NCI-H748 (cell line): Measurements from ENCODE around the gene PARS2.

Experiments
- DNase-seq: peaks from one replicate; lab custom pipeline; 2025; ENCODE audit not compliant: unreplicated experiment; lab: John Stamatoyannopoulos, UW

PARS2 gene

DNA sequence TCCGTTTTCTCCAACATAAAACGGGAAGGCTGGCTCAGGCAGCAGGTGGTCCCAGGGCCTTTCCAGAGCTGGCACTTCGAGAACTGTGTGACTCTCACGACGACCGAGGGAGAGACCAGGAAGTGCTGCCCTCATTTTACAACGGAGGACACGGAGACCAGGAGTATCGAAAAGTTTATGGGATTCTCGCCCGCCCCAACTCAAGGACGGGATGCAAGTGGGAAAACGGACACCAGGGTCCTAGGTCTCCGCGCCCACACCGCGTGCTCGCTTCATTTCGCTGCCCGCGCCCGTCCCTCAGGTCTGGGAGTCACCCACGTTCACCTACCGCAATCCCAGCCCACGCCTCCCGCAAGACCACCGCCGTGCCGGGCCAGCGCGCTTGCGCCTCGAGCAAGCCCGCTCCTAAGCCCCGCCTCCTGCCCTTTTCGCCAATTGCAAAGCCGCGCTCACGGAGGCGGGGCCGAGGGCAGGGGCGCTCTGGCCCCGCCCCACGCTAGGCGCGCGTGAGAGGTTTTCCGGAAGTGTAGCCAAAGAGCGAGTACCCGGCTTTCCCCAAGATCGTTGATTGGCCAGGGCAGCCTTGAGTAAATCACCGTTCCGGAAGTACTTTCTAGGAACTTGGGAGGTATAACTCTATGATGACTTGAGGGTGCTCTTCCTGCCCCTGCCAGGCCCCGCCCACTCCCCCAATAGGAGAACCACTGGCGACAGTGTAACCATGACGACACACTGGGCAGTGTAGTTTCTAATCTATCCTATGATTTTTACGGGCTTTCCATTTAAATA is at the start of gene PARS2:
Gene PARS2, minus strand, starts transcription at position 391 of the 789 bp plus-strand sequence. CDS start 5,362 bp downstream, outside the sequence.
- DNase-seq: peak; percentile 100

DNA sequence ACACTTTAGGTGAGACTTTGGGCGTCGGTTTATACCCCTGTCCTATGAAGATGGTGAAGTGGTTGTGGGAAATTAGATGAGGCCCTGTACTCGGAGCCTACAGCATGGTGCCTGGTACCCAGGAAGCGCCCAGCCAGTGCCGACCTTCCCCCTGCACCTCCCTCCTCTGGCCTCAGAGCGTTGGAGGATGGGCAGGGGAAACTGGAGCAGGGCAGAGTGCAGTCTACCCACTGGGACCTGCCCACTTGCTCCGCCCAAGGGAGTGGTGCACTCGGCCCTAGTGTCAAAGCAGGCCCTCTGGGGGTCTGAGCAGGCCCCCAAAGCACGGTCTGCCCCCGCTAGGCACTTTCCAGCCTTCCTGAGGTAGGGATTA is 49.8 kb upstream of the PARS2 start:
- no peak for DNase-seq

DNA sequence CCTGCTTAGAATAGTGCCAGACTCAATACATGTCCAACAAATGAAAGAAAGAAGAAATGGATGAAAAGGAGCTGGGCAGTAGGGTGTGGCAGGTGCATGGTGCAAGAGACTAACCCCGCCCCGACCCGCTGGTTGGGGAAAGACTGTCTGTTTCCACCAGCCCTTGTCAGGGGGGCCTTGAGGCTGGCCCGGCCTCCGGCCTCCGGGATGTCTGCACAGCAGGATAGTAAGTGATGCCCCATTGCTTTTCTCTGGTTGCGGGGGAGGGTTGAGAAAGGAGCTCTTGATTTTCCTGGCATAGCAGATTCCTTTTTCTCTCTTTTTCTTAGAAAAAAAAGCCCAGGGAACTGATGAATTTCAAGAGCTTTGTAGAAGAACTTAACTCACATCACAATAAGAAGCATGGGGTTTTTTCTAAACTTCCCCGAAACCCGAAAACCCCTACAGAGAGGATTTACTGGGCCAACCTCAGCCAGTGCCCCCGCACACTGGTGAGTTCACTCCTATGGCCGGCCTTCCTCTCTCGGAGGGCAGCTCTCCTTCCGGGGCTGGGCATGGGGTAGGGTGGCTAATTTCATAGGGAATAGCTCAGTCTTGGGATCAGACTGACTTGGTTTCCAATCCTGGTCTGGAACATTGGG is 49.3 kb upstream of the PARS2 start:
- DNase-seq: no peak

DNA sequence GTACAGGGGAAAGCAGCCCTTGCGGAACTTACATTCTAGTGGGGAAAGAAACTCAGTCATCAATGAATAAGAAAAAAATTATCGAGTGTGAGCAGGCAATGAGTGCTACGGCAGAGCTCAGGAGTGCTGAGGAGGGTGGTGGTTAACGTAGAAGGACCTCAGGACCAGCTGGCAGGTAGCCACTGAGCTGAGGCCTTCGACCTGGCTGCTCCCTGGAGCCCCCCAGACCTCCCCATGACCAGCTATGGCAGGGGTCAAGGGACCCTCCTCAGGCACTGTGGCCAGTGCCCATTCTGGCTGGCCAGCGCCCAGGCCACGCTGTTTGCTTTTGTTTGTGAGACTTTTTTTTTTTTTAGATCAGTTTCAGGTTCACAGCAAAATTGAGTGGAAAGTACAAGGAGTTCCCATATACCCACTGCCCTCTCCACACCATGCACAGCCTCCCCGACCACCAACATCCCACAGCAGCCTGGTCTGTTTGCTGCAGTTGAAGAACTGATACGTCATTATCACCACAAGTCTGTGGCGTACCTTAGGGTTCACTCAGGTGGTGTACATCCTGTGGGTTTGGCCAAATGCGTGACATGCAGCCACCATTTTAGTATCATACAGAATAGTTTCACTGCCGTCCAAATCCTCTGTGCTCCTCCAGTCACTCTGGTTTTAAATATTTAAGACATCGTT is 48.6 kb upstream of the PARS2 start:
- no peak for DNase-seq

DNA sequence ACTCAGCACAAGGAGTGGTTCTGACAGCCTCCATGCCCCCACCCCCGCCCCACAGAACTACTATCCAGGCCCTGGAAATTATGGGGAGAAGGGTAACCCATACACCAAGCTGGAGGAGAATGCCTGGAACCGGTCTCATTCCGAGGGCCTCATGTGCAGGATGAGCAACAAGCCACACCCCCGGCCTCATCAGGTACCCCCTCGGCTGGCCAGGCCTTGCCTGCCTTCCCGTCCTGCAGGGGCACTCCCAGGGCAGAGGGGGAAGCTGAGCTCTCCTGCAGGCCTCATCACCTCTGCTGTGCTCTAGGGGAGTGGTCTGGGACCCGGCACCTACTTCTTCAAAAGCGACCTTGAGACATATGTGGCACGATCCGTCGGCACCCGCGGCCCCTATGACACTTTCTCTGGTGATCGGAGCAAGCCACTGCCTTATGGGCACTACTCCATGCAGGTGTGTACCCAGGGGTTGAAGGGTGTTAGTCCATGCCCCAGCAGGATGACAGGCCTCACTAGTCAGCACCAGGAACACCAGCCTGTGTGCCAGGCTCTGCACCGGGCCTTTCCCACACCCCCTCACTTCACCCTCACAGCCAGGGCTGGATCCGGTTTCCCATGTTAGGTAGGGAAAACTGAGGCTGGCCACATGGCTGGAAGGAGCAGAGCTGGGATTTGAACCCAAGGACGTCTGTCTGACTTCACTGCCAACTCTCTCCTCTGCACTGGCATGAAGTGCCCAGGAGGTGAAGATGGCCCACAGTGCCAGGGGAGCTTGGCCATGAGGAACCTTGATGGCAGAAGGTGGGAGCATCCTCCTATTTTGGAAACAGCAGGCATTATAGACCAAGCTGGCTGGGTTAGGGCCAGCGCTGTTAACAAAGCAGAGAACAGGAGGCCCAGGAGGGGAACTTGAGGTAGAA is 47.7 kb upstream of the PARS2 start:
- no peak for DNase-seq

DNA sequence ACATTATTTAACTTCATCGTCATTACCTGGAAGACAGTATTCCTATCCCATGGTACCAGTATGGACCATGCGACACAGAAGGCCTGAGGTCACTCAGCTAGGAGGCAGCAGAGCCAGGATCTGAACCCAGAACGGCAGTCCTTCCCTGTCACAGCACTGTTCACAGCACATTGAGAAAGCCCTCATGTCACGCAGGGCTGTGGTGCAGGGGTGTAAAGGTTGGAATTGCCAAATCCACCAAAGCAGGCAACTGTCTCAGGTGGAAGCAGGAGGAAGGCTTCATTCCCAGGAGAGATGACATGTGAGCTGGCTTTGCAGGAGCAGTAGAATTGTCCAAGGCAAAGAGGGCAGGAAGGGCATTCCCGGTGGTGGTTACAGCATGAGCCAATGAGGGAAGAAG is 46.7 kb upstream of the PARS2 start:
- no peak for DNase-seq

DNA sequence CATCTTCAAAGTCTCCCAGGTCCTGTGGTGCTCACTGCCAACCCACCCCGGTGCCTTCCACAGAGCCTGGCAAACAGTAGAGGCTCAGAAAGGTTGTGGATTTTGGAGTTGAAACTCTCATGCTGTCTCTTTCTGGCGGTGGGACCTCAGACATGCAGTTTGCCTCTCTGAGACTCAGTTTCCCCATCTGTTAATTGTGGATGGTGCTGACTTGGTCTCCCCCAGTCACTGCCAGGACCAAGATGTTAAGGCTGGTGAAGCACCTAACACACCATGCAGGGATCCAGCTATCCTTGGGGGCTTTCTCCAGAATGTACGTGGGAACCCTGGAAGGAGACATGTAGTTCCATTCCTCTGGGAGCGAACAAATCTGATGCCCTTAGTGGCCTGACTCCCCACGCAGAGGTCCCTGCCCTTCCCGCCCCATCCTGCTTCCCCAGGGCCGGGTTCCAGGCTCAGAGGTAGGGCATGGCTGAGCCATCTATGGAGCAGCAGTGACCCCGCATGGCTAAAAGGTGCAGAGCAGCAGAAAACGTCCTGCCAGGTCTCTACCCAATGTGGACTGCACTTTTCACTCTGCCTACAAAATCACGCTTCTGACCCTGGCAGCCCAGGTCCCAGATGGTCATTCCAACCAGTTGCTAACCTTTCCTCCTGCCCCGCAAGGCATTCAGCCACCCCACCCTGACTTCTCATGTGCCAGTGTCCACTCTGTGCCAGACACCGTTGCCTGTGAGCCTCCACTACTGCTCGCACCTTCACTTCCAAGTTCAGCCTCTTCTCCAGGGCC is 46.0 kb upstream of the PARS2 start:
- DNase-seq: peak; percentile 66

DNA sequence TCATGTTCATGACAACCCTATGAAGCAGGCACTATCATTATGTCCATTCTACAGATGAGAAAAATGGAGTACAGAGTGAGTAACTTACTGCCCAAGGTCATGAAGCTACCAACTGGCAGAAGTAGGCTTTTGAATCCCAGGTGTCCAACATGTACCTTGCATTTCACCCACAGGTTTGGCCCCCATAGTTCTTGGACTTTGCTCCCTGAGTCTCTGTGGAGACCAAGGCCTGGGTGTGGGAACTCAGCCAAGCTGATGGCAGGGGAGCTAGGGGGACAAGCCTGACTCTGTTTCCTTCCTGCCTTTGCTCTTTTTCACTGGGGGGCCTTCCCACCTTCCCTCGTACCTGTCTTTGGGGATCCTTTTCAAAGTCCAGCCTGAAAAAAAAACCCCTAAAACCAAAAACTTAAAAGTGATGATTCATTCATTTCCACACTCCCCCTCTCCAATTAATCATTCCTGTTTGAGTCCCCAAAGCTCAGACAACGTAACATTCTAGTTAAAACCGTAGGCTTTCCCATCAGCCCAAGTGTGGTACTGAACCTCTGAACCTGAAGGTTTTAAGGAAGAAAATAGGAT is 45.3 kb upstream of the PARS2 start:
- no peak for DNase-seq

DNA sequence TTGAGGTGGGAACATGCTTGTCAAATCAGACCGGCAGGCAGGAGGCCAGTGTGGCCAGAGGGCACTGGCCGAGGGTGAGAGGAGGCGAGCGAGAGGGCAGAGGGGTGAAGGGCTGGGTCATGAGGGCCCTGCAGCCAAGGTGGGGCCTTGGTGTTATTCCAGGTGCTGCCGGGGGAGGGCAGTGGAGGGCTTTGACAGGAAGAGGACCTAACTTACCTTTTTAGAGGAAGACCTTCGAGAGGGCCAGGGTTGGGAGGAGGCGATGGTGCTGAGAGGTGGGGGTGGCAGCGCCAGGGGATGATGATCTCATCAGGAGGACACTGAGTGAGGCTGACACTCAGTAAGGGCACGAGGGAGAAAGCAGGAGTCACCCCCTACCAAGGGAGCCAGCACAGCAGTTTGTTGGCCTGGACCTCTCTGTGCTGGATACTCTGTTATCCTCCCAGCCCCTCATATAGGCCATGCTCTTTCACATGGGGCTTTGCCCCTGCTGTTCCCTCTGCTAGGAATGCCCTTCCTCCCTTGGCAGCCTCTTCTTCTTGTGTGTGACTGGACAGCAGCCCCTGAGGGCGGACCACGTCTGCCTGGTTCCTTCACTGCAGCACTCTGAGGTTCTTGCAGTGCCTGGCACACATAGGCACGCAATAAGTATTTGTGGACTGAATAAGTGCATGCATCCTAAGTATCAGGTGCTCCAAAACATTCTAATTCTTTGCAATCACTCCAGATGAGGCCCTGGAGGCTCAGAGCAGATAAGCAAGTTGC is 44.3 kb upstream of the PARS2 start:
- DNase-seq: no peak

DNA sequence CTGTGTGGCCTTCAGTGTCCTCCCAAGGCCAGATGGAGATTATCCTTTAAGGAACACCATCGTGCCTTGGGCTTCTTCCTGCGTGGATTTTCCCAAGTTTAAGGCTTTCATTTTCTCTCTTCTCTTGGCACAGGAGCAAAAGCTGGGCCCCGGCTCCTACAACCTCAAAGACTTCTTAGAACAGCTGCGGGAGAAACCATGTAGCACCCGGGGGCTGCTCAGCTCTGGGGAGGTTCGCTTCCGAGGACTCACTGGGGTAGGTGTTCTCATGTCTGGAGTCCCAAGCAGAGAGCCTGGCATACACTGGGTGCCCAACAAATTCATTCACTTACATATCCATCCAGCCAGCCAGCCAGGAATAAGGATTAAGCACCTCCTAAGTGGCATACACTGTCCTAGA is 43.4 kb upstream of the PARS2 start:
- no peak for DNase-seq

DNA sequence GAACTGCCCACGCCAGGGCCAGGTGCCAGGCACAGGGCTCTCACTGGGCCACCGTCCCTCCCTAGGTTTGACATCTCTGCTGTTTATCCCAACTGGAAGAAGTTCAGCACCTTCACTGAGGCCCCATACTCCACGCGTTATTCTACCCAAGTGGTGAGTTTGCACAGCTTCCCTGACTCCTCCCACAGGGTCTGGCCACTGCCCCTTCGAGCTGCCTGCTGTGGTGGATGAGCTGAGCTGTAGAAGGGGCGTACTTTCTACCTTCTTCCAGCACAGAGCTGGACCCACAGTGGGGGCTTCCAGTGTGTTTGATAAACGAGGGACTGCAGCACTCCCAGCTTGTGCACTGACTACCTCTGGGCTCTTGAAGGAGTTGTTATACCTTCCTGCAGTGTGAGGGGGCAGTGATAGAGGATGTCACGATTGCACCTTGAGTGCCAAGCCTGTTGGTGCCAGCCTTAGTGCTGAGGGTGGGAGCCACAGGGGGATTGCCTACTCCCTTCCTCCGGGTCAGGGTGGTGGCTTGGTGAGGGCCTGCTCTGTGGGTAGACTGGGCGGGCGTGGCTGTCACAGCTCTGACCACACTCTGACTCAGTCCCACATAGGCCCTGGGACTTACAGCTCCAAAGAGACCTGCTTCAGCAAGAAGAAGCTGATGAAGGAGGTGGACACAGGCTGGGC is 42.7 kb upstream of the PARS2 start:
- no peak for DNase-seq

DNA sequence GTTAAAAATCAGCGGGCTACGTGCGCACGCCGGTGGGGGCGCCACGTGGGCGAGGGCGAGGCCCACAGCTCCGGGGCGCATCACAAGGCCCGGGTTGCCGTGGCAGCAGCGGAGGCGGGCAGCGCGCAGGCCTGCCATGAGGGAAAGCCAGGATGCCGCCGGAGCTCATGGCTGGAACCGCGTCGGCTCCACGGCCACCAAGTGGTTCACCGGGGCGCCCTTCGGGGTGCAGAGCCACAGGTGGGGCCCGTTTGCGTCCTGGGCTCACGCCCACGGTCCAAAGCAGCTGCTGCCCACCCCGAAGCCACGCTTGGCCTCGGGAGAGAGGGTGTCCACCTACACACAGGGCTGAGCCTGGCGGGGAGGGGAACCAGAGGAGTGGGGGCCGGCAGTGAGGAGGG is 41.7 kb upstream of the PARS2 start:
- DNase-seq: no peak

DNA sequence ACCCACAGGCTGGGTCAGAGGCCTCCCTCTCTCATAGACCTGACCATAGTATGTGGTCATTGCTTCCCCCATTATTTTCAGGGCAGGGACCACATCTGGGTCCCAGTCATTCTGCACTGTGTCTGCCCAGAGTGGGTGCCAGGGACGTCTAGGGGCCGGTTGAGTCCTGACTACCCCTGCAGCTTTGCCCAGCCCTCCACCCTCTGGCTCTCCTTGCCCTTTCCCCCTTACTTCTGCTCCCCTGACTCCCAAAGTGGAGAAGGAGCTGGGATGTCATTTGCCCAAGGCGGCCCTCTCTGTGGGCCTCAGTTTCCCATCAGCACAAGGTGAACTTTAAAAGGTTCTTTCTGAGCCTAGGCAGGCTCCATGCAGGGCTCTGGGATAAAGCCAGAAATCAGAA is 41.1 kb upstream of the PARS2 start:
- DNase-seq: no peak

DNA sequence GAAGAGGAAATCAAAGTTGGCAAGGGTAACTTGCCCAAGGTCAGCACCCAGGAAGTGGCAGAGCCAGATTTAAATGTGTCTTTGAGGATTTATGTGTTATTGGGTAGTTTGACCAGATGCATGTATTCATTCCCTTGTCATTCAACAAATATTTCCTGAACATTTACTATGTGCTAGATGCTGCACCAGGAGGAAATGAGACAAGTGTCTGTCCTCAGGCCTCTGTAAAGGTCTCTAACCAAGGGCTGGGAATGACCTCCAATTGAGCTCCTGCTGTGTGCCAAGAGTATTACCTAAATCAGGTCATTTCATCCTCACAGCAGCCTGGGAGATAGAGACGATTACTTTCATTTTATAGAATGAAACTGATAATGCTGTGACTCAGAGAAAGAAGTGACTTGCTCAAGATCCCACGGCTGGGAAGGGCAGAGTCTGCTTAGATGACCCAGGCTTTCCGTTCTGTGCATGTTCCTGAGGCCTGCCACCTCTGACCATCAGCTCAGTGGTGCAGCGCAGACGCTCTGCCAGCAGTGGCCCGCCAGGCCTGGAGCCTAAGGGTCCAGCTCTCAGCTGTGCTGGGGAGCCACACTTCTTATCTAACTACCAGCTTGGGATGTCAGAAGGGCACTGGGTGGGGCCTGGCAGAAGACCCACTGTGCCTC is 40.3 kb upstream of the PARS2 start:
- no peak for DNase-seq

DNA sequence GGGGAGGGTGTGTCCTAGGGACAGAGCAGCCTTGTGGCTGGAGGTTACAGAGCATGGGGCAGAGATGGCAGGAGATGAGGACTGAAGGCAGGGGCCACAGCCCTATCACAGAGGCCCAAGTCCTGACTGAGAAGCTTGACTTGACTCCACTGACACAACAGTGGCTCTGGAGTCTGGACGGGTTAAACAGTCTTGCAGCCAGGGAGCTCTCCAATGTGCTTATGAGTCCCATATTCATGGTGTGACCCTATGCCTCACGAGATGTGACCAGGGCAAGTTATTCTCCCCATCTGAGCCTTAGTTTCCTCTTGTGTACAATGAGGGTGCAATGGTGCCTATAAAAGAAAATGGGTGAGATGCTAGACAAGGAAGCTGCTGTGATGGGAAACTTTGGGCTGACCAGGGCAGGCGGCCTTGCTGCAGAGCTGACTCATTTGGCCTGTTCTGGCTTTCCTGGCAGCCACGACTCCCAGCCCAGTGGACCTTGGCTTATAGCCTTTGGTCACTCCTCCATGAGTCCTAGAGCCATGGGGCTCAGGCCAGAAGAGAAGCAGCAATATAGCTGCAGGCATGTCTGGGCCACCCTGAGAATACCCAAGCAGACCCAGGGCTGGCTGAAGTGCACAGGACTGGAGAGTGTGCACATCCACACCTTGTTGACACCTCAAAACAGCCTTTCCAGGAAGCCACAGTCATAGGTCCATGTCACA is 39.6 kb upstream of the PARS2 start:
- DNase-seq: no peak

DNA sequence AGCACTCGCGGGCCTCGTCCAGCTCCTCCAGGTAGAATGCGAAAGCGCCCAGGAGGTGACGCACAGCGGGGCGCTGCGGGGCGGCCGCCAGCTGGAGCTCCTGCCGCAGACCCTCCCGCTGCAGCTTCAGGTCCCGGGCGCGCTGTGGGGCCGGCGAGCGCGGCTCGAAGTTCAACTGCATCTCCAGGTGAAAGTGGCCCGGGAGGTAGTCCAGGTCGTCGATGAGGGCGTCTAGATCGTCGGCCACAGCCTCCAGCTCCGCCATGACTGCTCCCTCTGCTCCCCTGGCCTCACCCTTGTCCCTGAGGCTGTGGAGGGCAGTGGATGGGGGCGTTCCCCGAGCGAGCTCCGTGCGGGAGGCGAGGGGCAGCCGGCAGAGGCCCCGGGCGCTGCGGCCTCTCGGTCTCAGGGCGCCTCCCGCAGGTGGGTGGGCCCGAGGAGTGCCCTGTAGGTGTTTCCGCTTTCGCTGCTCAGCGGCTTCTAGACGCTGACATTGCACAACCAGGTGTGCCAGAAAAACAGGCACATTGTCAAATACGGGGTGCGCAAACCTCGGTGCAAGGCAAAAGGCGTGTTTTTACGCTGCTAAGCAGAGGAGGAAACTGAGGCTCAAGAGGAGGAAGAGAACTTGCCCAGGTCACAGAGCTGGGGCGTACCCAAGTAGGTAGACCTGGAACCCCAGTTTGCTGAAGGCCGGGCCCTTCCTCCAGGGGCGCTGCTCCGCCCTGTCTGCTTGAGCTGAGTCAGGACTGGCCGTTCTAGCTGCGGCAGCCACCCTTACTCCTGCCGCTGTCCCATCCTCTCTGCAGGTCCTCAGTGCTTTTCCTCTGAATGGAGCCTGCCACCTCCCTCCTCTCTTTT is 36.8 kb upstream of the PARS2 start, which contains the start of gene TTC22:
Gene TTC22, minus strand, starts transcription at position 425 of the 861 bp plus-strand sequence. Its CDS starts 160 bp downstream, at position 265.
- DNase-seq: no peak
